Lower lobe of right lung (tissue), 2 donors: ENCODE data around the gene ELF4. TPM values are rescaled to one million over a fixed set of nuclear protein-coding genes. Genes with fewer than 3 reads are reported as not detected.

Source experiments
- ATAC-seq, 2 donors: fragments of 200-7000 bp; cut with Tn5 transposase; one replicate each; pipeline ENCODE4 v1.9.1; 2020 to 2022; ENCODE audit warnings: mild to moderate bottlenecking in 2 of 2, moderate library complexity in 2 of 2
- DNase-seq: peaks from one replicate; pipeline ENCODE4 v3.0.0-alpha.2; 2020
- H3K27ac ChIP-seq: fragments of 200-600 bp; one replicate; pipeline ENCODE4 v1.8.0; 2022
- H3K27me3 ChIP-seq: fragments of 200-600 bp; one replicate; pipeline ENCODE4 v1.8.0; 2022; ENCODE audit warnings: low read depth
- H3K36me3 ChIP-seq: fragments of 200-600 bp; one replicate; pipeline ENCODE4 v1.8.0; 2022; ENCODE audit warnings: mild to moderate bottlenecking
- H3K4me1 ChIP-seq: fragments of 200-600 bp; one replicate; pipeline ENCODE4 v1.8.0; 2022
- H3K4me3 ChIP-seq: fragments of 200-600 bp; one replicate; pipeline ENCODE4 v1.8.0; 2022; ENCODE audit warnings: mild to moderate bottlenecking
- H3K9me3 ChIP-seq: fragments of 200-600 bp; one replicate; pipeline ENCODE4 v1.8.0; 2022
- CTCF ChIP-seq: fragments of 200-600 bp; IDR thresholded peaks from one replicate; pipeline ENCODE4 v1.8.0; 2022; ENCODE audit warnings: antibody characterized with exemption, mild to moderate bottlenecking
- intact Hi-C: fragments of 100-400 bp; cut with DNase I; formaldehyde crosslinking; loops from one replicate; pipeline ENCODE4 v1.11.0; 2022
- total RNA-seq: library from RNA; stranded (reverse); fragmentation: NEBNext Ultra II Directional; extraction: Animal tissue kit (Norgen Biotek cat#: 25700); gene quantifications from one replicate; pipeline ENCODE4 v1.2.1, GENCODE V29; 2021
- donor health status: DM: no; HTN: yes; CAD: no; lungs with severe emphysema.

Gene ELF4
- total RNA-seq, 1 donor from 2014 or later, result 24.1 TPM

GRCh38 chrX:130086447-130087206, 23.7 kb downstream of the ELF4 start:
- Histone ChIP-seq H3K4me1 (peaks cover 42% of the 10 kb centered on the region), H3K4me3 (peak overlapping the region; percentile 23), H3K27ac (peak overlapping the region; percentile 62), H3K27me3 (no peaks in the 10 kb centered on the region), H3K9me3 (no peaks in the 10 kb centered on the region), H3K36me3 (no peaks in the 10 kb centered on the region)
- intact Hi-C loops, result loop anchor here (10.0 kb wide), 1 partner anchor 108 kb away; no protein-coding TSS in a partner anchor
- TF ChIP-seq CTCF, result no peak
- peak; percentile 68 for DNase-seq
- ATAC-seq, result peak; percentile 51 to 67

DNA sequence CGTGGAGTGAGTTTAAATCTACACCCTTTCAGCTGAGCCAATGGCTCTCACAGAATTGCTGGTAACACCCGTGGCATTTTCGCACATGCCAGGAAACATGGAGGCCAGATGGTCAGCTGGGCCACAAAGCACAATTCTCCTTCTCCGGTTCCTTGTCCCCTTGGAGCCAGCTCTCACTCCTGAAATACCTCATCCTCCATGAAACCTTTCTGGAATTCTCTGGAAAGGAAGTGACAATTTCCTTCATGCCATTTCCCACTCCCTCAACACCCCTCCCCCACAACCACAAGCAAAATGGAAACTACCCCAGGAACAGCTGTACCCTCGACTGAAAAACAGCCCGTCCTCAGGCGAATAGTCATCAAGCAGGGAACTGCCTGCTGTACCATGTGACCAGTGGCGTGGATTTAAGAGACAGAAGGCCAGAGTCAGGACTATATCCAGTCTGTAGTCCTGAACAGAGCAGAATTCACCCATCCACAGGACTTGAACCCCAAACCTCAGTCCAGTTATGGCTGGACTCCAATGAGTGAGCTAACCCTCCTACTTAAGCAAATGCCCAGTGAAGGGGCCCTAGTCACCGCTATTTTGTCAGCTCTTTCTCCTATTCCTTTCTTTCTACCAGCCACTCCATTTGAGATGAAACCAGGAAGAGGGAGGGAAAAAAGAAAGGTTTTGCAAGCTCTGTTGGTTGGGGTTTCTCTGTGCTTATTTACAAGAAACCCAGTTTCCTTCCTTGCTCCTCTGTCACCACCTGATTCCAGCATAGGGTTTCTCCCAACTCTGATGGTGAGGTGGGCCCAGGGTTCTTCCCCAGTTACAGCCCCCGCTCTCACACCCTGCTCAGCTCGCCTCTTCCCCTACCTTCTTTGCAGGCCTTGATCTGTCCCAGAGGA, 24.5 kb downstream of the ELF4 start:
- ATAC-seq (no peak), DNase-seq (no peak)
- Histone ChIP-seq H3K4me1 (peaks cover 49% of the 10 kb centered on the region), H3K36me3 (no peaks in the 10 kb centered on the region), H3K4me3 (peak overlapping the region; percentile 23), H3K27me3 (no peaks in the 10 kb centered on the region), H3K27ac (peak overlapping the region; percentile 62), H3K9me3 (no peaks in the 10 kb centered on the region)
- no peak for TF ChIP-seq CTCF
- intact Hi-C loops, result loop anchor here (10.0 kb wide), 1 partner anchor 109 kb away; no protein-coding TSS in a partner anchor

GRCh38 chrX:130084631-130085237, 25.6 kb downstream of the ELF4 start:
- Histone ChIP-seq H3K27me3 (no peaks in the 10 kb centered on the region), H3K27ac (peak overlapping the region; percentile 62), H3K4me1 (peaks cover 49% of the 10 kb centered on the region), H3K9me3 (no peaks in the 10 kb centered on the region), H3K4me3 (no peak overlapping the region), H3K36me3 (no peaks in the 10 kb centered on the region)
- no peak for ATAC-seq
- TF ChIP-seq CTCF, result no peak
- no peak for DNase-seq
- intact Hi-C loops, result loop anchor here (10.0 kb wide), 1 partner anchor 110 kb away; no protein-coding TSS in a partner anchor

GRCh38 chrX:130083656-130084382, 26.5 kb downstream of the ELF4 start:
- H3K27ac ChIP-seq, result peak overlapping the region; percentile 62
- no peak for TF ChIP-seq CTCF
- ATAC-seq, result peak; percentile 15 to 42
- peaks cover 49% of the 10 kb centered on the region for H3K4me1 ChIP-seq
- H3K9me3 ChIP-seq, result no peaks in the 10 kb centered on the region
- H3K4me3 ChIP-seq, result no peak overlapping the region
- no peaks in the 10 kb centered on the region for H3K36me3 ChIP-seq
- no peaks in the 10 kb centered on the region for H3K27me3 ChIP-seq
- DNase-seq, result peak; percentile 65
- intact Hi-C loops, result loop anchor here (10.0 kb wide), 1 partner anchor 111 kb away; no protein-coding TSS in a partner anchor

DNA sequence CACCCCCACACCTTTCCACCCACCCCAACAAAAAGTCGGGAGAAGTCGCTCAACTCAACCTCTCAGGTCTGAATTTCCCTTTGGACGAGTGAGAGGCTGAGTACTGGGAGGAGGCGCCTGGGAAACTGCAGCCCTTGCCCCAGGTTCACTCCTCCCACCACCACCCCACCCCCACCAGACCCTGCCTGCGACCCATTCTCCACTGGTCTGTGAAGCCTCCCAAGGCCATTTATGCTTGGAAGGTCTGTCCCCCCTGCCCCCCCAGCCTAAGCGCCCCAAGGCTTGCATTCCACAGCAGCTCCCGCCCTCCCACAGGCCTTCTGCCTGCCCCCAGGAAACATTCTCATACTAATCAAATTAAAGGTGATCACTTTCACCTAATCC, 27.2 kb downstream of the ELF4 start:
- TF ChIP-seq CTCF, result no peak
- Histone ChIP-seq H3K27ac (peak overlapping the region; percentile 31), H3K4me3 (no peak overlapping the region), H3K27me3 (no peaks in the 10 kb centered on the region), H3K4me1 (peaks cover 49% of the 10 kb centered on the region), H3K36me3 (no peaks in the 10 kb centered on the region), H3K9me3 (no peaks in the 10 kb centered on the region)
- intact Hi-C loops, result loop anchor here (10.0 kb wide), 1 partner anchor 112 kb away; no protein-coding TSS in a partner anchor
- DNase-seq (no peak), ATAC-seq (no peak)
